ENCODE results near the gene DHRS11. TPM values are rescaled to one million over a fixed set of nuclear protein-coding genes. Genes with fewer than 3 reads are reported as not detected.
A peak's percentile ranks its signal among the peaks of the same experiment; 100 is the strongest.

Gene DHRS11
- total RNA-seq, 1 donor from 2014 or later = 5.7 TPM

GRCh38 chr17:36616061-36617029, 24.7 kb downstream of the DHRS11 start:
- no peak for DNase-seq

- no peak for DNase-seq
Observed at GRCh38 chr17:36617773-36618172, 26.1 kb downstream of the DHRS11 start.

- DNase-seq = no peak
Observed at GRCh38 chr17:36623281-36623680, 31.6 kb downstream of the DHRS11 start.

- DNase-seq = no peak
Observed at GRCh38 chr17:36625188-36625587, 33.5 kb downstream of the DHRS11 start.

- no peak for DNase-seq
Observed at GRCh38 chr17:36627101-36627500, 35.4 kb downstream of the DHRS11 start.

GRCh38 chr17:36628576-36628975, 36.9 kb downstream of the DHRS11 start:
- no peak for DNase-seq

- peak; percentile 50 for DNase-seq
Observed at GRCh38 chr17:36629252-36629847, 37.7 kb downstream of the DHRS11 start.

GRCh38 chr17:36629970-36630502, 38.4 kb downstream of the DHRS11 start:
- DNase-seq = no peak

- DNase-seq = no peak
Observed at GRCh38 chr17:36631022-36631421, 39.3 kb downstream of the DHRS11 start.

- no peak for DNase-seq
Observed at GRCh38 chr17:36632916-36633771, 41.5 kb downstream of the DHRS11 start.

GRCh38 chr17:36640346-36640745, 48.7 kb downstream of the DHRS11 start:
- no peak for DNase-seq

- DNase-seq = no peak
Observed at GRCh38 chr17:36640836-36641235, 49.2 kb downstream of the DHRS11 start.

GRCh38 chr17:36641331-36641876, 49.7 kb downstream of the DHRS11 start:
- no peak for DNase-seq

GRCh38 chr17:36641877-36642845, 50.5 kb downstream of the DHRS11 start:
- DNase-seq = no peak

- DNase-seq = no peak
Observed at GRCh38 chr17:36643086-36643685, 51.5 kb downstream of the DHRS11 start.

- no peak for DNase-seq
Observed at GRCh38 chr17:36645422-36645821, 53.7 kb downstream of the DHRS11 start.

- DNase-seq = no peak
Observed at GRCh38 chr17:36647636-36648035, 56.0 kb downstream of the DHRS11 start.

- no peak for DNase-seq
Observed at GRCh38 chr17:36650096-36650775, 58.6 kb downstream of the DHRS11 start.
